Measurements from ENCODE around the gene ATP1B2. TPM values are rescaled to one million over a fixed set of nuclear protein-coding genes. Genes with fewer than 3 reads are reported as not detected.
"Not testable (repeated sequence)": the region's sequence is repeated elsewhere in the genome, so short reads cannot be mapped to it uniquely, and the experiment has no call there.

Gene ATP1B2
- total RNA-seq, 1 experiment from 2014 or later: not detected

- Mint-ChIP-seq H3K4me1 (ENCODE audit: low read depth, unreplicated experiment) (no peaks in the 10 kb centered on the region), H3K9me3 (ENCODE audit: low read depth, unreplicated experiment) (no peaks in the 10 kb centered on the region), H3K27me3 (ENCODE audit: unreplicated experiment) (peaks cover 24% of the 10 kb centered on the region), H3K36me3 (ENCODE audit: insufficient read depth, unreplicated experiment) (no peaks in the 10 kb centered on the region), H3K27ac (ENCODE audit: unreplicated experiment) (no peak overlapping the region), H3K4me3 (ENCODE audit: low read depth, unreplicated experiment) (no peak overlapping the region)
- no peak for DNase-seq
- TF ChIP-seq CTCF (IDR thresholded peaks at IDR 0.05; ENCODE audit: unreplicated experiment): no peak
- CTCF ChIA-PET: no interaction called here
- intact Hi-C loops (cut with micrococcal nuclease; ENCODE audit: unreplicated experiment): no loop called here
- no TSS peak for BruUV-seq (replicated peaks)
Observed at GRCh38 chr17:7636163-7636562, 14.6 kb upstream of the ATP1B2 start.

GRCh38 chr17:7640783-7641182, 9.9 kb upstream of the ATP1B2 start:
- intact Hi-C loops (cut with micrococcal nuclease; ENCODE audit: unreplicated experiment): no loop called here
- CTCF ChIA-PET: no interaction called here
- Mint-ChIP-seq H3K36me3 (ENCODE audit: insufficient read depth, unreplicated experiment) (no peaks in the 10 kb centered on the region), H3K4me3 (ENCODE audit: low read depth, unreplicated experiment) (no peak overlapping the region), H3K27me3 (ENCODE audit: unreplicated experiment) (peaks cover 11% of the 10 kb centered on the region), H3K9me3 (ENCODE audit: low read depth, unreplicated experiment) (no peaks in the 10 kb centered on the region), H3K4me1 (ENCODE audit: low read depth, unreplicated experiment) (no peaks in the 10 kb centered on the region), H3K27ac (ENCODE audit: unreplicated experiment) (no peak overlapping the region)
- no TSS peak for BruUV-seq (replicated peaks)
- TF ChIP-seq CTCF (IDR thresholded peaks at IDR 0.05; ENCODE audit: unreplicated experiment): no peak
- no peak for DNase-seq

- H3K36me3 Mint-ChIP-seq (ENCODE audit: insufficient read depth, unreplicated experiment); DNase-seq; BruUV-seq (replicated peaks); H3K9me3 Mint-ChIP-seq (ENCODE audit: low read depth, unreplicated experiment); intact Hi-C loops (cut with micrococcal nuclease; ENCODE audit: unreplicated experiment); H3K27ac Mint-ChIP-seq (ENCODE audit: unreplicated experiment); H3K4me3 Mint-ChIP-seq (ENCODE audit: low read depth, unreplicated experiment); H3K27me3 Mint-ChIP-seq (ENCODE audit: unreplicated experiment); H3K4me1 Mint-ChIP-seq (ENCODE audit: low read depth, unreplicated experiment): not testable (repeated sequence)
- CTCF ChIA-PET: interaction anchor here (0.8 kb wide), 1 partner anchor 9 kb away, joined by 3 read pairs; the partner anchor contains the start of gene ATP1B2
Observed at GRCh38 chr17:7641635-7642034, 9.1 kb upstream of the ATP1B2 start.

- no peaks in the 10 kb centered on the region for H3K36me3 Mint-ChIP-seq (ENCODE audit: insufficient read depth, unreplicated experiment)
- H3K4me1 Mint-ChIP-seq (ENCODE audit: low read depth, unreplicated experiment): peaks cover 1% of the 10 kb centered on the region
- H3K27me3 Mint-ChIP-seq (ENCODE audit: unreplicated experiment): peaks cover 24% of the 10 kb centered on the region
- DNase-seq: no peak
- CTCF ChIA-PET: no interaction called here
- intact Hi-C loops (cut with micrococcal nuclease; ENCODE audit: unreplicated experiment): no loop called here
- no peak overlapping the region for H3K4me3 Mint-ChIP-seq (ENCODE audit: low read depth, unreplicated experiment)
- TF ChIP-seq CTCF (IDR thresholded peaks at IDR 0.05; ENCODE audit: unreplicated experiment): no peak
- H3K27ac Mint-ChIP-seq (ENCODE audit: unreplicated experiment): no peak overlapping the region
- BruUV-seq (replicated peaks): no TSS peak
- H3K9me3 Mint-ChIP-seq (ENCODE audit: low read depth, unreplicated experiment): no peaks in the 10 kb centered on the region
Observed at GRCh38 chr17:7644775-7645174, 6.0 kb upstream of the ATP1B2 start.

- Mint-ChIP-seq H3K9me3 (ENCODE audit: low read depth, unreplicated experiment) (no peaks in the 10 kb centered on the region), H3K36me3 (ENCODE audit: insufficient read depth, unreplicated experiment) (no peaks in the 10 kb centered on the region), H3K4me1 (ENCODE audit: low read depth, unreplicated experiment) (peaks cover 16% of the 10 kb centered on the region), H3K4me3 (ENCODE audit: low read depth, unreplicated experiment) (no peak overlapping the region), H3K27ac (ENCODE audit: unreplicated experiment) (no peak overlapping the region), H3K27me3 (ENCODE audit: unreplicated experiment) (peaks cover 41% of the 10 kb centered on the region)
- no TSS peak for BruUV-seq (replicated peaks)
- TF ChIP-seq CTCF (IDR thresholded peaks at IDR 0.05; ENCODE audit: unreplicated experiment): no peak
- intact Hi-C loops (cut with micrococcal nuclease; ENCODE audit: unreplicated experiment): no loop called here
- DNase-seq: no peak
- CTCF ChIA-PET: no interaction called here
Observed at GRCh38 chr17:7646457-7646856, 4.3 kb upstream of the ATP1B2 start.
